ENCODE data around the gene UBXN11.

DNA sequence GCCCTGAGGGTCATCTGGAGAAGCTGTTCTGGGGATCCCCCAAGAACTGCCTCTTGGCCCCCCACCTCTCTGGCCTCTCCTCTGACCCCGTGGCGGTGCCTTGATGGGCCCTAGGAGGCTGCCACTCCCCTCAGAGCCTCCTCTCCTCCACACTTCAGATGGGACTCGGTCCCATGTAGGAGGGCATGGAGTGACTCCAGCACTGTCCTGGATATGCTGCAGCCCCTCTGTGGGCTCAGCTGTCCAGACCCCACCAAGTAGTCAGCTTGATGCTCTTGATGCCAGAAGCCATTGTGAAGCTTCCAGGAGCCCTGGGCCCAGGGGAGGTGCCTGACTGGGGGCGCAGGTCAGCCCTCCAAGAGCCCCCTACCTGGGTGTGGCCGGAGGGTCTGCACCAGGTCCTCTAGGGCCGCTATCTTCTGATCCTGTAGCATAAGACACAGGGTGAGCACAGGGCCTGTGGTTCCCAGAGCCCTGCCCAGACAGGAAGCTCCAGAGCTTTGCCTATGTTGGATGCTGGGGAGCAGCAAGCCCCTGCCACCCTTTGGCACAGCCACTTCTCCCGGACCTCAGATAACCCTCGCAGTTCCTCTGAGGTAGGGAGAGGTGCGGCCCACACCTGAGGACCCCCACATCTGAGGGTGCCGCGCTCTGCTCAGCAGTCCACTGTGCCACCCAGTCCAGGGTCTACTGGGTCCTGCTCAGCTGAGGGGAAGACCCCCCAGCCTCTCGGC is 9.2 kb downstream of the UBXN11 start:
- TF ChIP-seq POLR2A (IDR thresholded peaks at IDR 0.05) (no peak), POLR2AphosphoS5 (IDR thresholded peaks at IDR 0.05) (no peak), EP300 (IDR thresholded peaks at IDR 0.05; ENCODE audit: low read depth) (no peak)
